CD4-positive, alpha-beta T cell treated with Interleukin-1 beta for 1 hour (primary cell): ENCODE results near the gene FKBP14.

Experiments
- DNase-seq, 2 donors: peaks; one replicate each; pipeline ENCODE4 v3.0.0-alpha.2; 2020 to 2022

FKBP14 gene

DNA sequence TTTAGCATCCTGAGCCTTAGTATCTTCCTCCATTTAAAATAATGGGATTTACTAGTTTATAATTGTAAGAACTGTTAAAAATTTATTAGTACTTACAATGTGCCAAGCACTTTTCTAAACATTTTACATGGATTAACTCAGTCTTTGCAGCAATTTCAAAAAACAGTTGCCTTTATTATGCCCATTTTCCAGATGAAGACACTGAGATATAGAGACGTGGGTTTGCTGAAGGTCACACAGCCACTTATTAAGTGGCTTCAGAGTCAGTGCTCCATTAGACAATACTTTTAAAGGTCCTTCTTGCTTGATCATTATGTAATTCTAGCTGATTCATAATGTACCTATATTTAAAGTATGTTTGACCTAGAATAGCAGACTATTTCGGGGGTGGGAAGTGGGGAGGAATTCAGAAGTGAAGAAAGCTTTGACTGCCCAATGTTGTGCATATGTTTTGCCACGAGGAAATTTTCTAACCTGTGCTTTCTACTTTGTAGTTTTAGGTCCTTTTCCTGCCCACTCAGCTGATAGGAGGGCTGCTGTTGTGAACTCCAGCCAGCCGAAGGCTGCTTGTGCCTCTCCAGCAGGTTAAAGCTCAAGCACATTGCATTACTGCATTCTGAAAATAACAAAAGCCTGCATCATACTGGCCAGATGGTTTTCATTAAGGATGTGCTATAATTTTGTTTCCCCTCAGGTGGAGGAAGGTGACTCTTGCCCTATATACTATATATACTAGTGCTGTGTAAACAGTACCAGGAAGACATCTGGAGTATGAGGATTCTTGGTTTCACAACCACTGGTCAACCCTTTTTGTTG lies 6.0 kb upstream of the FKBP14 start:
- no peak for DNase-seq

DNA sequence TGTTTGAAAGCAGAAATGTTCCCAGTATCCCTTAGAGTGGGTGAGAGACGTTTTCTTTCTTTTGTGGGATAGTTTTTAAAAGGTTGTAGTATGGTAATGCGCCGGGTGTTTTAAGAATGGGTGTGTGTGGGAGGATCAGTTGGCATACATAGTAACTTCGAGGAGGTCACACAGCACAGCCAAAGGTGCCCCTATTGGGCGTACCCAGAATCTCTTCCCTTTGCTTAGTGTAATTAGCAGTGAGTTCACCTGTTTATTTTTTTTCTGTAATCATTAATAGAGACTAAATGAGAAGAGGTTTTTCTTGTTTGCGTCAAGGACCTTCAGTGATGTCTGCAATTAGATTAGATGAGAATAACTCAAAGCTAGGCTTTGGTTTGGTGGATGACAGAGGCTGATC lies 3.2 kb upstream of the FKBP14 start:
- peak in 1 of 2 donors; percentile 23 for DNase-seq

DNA sequence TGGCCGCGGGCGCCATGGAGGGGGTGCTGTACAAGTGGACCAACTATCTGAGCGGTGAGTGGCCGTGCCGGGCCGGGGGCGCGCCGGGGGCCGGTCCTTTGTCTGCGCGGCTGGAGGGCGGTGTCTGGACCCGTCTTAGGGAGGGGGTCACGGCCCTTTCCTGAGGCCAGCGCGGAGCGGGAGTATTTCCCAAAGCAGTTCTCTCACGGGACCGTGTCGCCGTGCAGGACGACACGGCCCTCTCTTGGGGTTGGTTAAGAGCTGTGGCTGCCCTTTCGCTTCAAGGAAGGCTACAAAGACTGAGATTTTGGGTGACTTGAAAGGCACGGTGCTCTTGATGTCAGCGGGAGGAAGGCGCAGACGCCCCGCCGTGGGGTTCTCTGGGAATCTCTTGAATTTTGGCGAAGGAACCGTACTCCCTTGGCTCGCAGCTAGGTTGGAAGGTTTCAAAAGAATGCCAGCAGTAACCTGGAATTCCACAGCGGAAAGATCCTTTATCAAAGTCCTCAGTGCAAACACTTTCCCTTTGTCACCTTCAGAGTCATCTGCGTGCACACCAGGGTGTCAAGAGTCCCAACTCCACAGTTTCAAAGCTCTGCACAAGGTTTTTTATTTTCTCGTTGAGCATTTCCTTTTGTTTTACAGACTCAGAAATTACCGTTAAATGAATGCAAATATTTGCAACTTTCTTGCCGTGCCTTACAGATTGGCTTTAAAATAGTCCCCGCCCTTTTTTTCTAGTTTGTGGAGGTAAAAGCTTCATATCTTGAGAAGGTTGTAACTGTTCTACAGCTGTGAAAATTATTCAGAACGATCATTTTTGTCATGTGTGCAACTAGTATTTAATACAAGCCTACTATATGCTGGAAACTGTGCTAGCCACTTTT lies 2.5 kb upstream of the FKBP14 start:
- DNase-seq = peak in 1 of 2 donors; percentile 27

DNA sequence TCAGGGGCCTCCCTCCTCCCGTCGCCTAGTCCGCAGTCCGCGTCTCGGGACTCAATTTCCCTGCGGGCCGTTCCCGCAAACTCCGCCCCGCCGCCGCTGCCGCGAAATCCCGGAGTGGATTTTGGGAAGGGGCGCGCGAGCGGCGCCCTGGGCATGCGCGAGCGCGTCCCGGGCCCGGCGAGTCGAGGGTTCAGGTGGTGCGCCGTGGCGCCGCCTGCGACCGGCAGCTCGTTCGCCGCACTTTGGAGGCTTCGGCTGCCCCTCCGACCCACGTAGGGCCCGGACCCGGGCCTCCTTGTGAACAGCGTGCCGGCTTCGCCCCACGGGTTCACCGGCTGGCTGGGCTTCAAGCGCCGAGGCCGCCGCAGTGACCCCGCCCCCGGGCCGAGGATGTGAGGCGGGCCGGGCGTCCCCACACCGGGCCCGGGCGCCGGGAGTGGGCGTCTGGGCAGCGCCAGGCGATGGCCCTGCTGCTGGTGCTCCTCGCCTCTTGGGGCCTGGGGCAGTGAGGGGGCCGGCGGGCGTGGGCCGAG lies 1.8 kb upstream of the FKBP14 start, which contains the start of gene PLEKHA8:
Gene PLEKHA8 (plus strand): TSS at position 197 of the 533 bp plus-strand sequence. CDS start 351 bp downstream, outside the sequence.
- peak; percentile 87 to 93 for DNase-seq

DNA sequence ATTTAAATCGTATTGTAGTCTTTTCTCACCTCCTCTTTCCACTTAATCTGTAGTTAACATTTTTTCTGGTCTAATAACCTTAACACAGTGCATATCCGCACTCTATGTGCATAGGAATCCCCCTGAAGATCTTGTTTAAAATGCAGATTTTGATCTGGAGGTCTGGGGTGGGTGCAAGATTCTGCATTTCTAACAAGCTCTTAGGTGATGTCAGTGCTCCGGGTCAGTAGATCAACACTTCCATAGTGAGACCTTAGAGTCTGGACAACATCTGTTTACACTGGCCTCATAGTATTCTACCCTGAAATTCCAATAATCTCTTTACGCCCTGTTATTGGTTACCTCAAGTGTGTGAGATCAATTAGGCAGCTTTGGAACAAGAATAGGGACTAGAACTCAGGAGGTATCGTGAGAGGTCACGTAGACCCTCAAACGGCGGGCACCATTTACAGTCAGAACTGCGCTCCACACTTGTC lies 1.3 kb upstream of the FKBP14 start:
- DNase-seq = no peak

DNA sequence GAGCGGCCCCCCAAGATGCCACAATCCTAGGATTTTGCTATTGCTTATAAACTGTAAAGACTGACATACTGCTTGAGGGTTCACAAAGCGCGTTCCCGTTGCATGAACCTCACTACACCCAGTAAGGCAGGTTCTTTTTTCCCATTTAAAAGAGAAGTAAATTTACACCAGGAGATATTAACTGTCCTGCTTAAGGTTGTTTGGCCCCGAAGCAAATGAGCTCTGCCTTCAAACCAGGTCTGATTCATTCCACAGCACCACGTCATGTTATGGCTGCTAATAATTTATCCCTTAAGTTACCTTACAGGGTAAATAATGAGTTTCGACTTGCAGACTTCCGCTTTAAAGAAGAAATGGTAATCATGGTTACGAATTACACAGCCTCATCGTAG lies 559 bp upstream of the FKBP14 start:
- peak; percentile 26 to 54 for DNase-seq

DNA sequence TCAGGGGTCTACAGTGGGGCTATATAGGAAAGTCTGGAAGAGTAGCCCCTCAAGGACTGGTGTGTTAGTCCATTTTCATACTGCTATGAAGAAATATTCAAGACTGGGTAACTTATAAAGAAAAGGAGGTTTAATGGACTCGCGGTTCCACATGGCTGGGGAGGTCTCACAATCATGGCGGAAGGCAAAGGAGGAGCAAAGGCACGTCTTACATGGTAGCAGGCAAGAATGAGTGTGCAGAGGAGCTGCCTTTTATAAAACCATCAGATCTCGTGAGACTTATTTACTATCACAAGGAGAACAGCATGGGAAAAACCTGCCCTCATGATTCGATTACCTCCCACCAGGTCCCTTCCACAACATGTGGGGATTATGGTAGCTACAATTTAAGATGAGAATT lies 3.0 kb downstream of the FKBP14 start:
- no peak for DNase-seq

DNA sequence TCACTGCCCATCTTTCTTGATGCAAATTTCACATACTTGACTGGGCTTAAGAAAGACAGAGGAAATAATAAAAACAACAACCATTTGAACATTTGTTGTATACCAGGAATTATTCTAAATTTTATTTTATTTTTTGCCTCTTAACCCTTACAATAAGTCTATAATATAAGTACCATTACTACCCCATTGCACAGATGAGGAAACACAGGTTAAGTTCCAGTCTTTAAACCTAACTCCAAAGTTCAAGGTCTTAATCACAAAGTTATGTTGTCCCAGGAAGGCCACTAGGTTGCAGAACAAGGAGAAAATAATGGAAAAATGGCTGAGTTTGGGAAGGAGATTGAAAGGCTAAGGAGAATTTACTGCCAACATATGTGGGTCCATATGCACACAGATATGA lies 3.5 kb downstream of the FKBP14 start:
- DNase-seq = no peak

DNA sequence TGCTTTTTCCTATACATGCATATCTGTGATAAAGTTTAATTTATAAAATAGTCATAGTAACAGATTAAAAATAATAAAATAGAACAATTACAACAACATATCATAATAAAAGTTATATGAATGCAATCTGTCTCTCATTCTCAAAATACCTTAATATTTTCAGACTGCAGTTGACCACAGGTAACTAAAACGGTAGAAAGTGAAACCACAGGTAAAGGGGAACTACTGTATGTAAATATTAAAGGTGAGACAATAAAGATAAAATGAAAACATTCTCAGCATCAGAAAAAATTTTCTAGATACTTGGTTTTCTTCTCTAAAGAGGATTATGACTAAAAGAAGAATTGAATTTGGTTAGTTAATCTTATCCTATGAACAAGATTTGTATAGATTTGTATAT lies 6.0 kb downstream of the FKBP14 start:
- DNase-seq = no peak

DNA sequence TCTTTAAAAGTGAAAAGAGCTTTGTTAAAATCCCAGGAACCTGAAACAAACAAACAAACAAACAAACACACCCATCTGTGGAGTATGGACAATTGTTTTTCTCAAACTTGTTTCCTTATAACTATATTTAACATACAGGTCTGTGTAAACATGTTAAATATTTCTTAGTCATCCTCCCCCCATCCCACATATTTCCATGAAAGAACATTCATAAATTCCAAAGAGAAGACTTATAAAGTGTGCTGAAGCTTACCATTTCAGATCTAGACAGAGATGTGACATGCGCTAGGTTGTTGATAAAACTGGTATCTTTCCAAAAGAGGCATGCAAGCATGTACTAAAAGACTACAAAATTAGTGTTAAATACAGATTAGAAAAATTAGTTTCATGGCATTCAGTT lies 6.5 kb downstream of the FKBP14 start:
- no peak for DNase-seq

DNA sequence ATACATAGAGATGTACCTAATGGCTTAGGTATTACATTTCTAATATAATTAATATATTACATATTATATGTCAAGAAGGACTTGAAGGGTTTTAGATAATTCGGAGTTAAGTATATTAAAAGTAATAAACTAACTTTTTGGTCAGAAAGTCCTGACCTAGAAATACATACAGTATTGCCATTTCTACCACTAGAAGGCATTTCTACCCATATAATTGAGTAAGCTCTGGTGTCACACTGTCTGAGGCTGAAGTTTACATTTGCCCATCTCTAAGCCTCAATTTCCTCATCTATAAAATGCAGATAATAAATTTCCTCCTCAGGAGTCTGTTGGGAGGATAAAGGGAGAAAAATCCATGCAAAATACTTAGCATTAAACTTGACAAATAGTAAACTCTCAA lies 7.1 kb downstream of the FKBP14 start:
- DNase-seq = no peak

DNA sequence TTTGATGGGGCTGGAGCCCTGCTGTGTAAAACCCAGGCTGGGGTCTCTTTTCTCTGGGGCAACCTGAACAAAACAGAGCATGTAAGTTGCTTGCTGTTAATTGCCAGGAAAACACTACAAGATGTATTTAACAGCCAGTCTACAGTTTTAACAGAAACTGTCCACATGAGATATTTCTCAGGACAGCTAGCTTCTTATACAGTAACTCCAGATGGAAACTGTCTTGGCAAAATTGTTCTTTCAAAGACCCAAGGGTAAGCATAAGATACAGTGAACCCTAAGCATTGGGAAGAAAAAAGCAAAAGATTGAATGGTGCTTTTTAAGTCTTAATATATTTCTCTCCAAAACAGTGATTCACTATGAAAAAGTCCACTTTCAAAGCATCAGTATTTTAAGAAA lies 8.1 kb downstream of the FKBP14 start:
- no peak for DNase-seq

DNA sequence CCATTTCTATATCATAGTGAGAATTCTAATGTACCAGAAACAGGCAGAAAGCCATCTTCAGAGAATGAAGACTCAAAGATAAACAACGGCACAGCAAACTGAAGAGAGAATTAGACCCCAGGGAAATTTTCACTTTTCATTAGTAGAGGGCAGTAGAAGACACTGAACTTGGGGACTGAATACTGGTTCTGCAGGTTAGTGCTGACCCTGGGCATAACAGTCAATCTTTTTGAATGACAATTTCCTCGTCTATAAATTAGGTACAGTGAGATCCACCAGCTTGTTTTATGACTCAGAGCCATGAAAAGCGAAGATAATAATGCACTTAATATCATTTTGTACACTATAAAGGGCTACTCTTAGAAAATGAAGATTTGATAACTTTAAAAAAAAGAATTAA lies 13.7 kb downstream of the FKBP14 start:
- no peak for DNase-seq

DNA sequence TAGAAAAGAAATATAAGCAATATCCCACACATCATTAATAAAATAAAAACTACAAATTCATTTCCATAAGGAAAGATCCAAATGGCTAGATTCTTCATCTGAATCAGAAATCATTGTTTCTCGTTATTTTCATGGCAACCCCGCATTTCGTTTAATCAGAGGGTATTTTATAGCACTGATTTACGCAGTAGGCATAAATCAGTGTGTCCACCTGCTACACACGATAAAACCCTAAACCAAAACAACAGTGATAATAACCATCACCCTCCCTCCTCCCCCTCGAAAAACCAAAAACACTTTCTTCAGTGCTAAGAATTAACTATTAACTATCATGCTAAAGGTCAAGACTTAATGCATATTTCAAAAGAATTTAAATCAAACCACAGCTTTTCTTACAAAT lies 16.5 kb downstream of the FKBP14 start:
- DNase-seq = no peak

DNA sequence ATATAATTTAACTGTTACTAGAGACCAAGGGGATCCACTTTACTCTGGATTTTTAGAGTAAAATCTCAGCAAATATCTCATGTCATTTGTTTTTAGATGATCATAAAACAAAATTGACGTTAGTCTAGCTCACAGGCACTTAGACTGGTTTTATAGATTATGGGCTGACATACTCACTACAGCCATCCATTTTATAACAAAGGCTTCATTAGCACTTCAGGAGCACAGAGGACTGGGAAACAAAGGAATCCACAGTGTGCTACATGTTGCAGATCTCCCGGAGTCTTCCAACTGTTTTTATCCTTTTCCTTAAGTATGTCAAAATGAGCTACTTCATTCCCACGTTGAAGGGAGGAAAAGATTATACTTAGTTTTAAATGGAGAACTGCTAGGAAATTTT lies 21.0 kb downstream of the FKBP14 start:
- no peak for DNase-seq

DNA sequence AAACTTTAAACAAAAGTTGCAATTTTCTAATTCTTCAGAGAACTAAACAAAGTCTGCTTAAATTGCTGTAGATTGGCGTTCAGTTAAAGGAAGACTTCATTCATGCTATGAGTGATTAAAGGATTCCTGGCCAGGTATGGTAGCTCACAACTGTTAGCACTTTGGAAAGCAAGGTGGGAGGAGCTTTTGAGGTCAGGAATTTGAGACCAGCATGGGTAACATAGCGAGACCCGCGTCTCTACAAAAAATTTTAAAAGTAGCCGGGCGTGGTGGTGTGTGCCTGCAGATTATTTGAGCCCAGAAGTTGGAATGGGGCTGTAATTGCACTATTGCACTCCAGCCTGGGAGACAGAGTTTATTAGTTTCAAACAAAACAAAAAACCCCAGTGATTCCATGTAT lies 23.4 kb downstream of the FKBP14 start:
- DNase-seq = no peak

DNA sequence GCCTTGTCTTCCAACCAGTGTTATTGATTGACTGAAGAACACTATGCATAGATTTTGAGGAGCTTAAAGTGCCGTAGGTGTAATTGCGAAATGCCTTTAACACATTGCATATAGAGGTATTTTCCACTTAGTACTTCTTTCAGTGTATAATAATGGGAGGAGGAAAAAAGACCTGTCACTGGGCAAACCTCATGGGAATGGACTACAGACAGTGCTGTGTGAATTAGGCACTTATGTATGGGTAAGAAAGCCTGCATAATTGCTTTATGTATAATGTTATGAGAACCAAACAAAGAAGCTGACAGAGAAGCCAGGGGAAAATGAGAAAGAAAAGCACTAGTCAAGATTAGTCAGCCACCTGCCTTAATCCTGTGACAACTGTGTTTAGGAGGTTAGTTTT lies 24.5 kb downstream of the FKBP14 start:
- DNase-seq = no peak

DNA sequence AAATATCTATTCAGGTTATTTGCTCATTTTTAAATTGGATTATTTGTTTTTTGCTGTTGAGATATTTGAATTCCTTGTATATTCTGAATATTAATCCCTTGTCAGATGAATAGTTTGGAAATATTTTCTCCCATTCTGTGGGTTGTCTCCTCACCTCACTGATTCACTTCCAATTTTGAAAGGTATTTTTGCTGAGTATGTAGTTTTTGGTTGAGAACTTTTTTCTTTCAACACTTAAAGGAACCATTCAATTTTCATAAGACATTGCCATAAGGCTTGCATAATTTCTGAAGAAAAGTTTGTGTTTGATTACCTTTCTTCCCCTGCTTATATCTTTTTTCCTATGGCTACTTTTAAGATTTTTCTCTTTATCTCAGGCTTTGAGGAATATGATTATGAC lies 28.0 kb downstream of the FKBP14 start:
- no peak for DNase-seq

DNA sequence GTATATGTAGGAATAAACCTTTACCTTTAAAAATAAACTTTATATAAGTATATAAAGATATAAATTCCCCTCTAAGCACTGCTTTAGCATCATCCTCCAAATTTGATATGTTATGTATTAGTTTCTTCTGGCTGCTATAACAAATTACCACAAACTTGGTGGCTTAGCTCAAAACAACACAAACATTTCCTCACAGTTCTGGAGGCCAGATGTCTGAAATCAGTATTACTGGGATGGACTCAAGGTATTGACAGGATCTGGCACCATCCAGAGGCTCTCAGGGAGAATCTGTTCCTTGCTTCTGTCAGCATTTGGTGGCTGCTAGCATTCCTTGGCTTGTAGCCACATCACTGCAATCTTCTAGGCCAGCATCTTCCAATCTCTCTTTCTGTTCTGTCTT lies 30.2 kb downstream of the FKBP14 start:
- DNase-seq = no peak

DNA sequence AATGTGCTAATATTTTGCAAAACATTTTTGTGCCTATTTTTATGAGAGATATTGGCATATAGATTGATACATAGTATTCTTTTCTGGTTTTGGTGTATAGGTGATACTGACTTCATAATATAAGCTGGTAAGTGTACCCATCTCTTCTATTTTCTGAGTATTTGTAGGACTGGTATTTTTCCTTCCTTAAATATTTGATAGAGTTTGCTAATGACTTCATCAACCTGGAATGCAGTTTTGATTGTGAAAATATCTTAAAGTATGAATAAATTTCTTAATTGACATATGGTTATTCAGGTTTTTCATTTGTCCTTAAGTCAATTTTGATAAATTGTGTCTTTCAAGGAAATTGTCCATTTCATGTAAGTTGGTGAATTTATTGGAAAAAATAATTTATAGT lies 30.9 kb downstream of the FKBP14 start:
- DNase-seq = no peak

DNA sequence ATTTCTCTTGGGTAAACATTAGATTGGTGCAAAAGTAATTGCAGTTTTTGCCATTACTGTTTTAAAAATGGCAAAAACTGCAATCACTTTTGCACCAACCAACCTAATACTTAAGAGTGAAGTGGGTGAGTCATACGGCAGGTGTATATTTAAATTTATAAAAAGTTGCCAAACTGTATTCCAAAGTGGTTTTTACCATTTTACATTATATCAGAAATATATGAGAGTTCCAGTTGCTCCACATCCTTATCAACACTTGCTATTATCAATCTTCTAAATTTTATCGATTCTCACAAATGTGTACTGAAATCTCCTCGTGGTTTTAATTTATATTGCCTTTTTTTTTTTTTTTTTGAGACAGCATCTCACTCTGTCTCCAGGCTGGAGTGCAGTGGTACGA lies 33.4 kb downstream of the FKBP14 start:
- no peak for DNase-seq

DNA sequence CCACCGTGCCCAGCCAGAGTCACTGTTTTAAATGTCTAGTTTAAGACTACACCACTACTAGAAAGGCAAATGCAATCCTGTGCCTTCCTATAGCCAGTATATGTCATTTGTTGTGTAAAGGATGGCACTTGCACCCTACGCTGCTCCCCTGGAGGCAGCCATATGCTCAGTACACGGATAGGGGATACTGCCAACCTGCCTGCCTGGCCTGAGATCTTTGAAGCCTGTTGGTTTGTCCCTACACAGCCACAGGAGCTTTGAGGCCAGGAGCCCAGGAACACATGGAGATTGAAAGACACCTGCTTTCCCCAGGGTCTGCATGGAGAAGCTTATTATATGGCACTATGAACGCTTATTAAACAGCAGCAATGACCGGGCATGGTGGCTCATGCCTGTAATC lies 34.6 kb downstream of the FKBP14 start:
- DNase-seq = no peak

DNA sequence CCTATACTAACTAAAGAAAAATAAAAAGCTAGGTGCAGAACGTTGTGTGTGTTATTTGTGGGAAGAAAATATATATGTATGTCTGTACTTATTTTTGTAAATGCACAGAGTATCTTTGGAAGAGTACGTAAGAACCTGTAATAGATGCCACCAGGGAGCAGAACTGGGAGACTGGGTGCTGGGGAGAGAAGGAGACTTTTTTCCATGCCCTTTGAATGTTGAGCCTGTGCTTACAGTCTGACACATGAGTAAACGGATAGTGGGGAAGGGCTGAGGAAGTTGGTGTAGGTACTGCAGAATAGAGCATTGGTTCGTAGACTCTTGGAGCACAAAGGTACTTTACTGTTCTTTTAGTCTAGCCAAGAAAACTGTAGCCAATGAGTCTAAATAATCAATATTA lies 35.6 kb downstream of the FKBP14 start:
- DNase-seq = no peak
